Body of pancreas (tissue), 4 donors: ENCODE results near the gene GREB1. TPM values are rescaled to one million over a fixed set of nuclear protein-coding genes. Genes with fewer than 3 reads are reported as not detected.

Source experiments
- ATAC-seq: fragments of 150-250 bp; one replicate; pipeline ENCODE4 v1.9.1; 2016
- DNase-seq, 4 donors: peaks; one replicate each; pipeline ENCODE4 v3.0.0-alpha.2; 2019
- H3K27ac ChIP-seq, 4 donors: fragments of 200-600 bp; sonication (generic); 1 replicate in 3 of 4; 2 replicates in 1 of 4; pipeline versions ENCODE4 v1.5.1 to v1.6.1; 2016 to 2019; ENCODE audit warnings: mild to moderate bottlenecking in 1 of 4, mixed read lengths in 1 of 4, moderate library complexity in 1 of 4
- H3K27me3 ChIP-seq, 2 donors: fragments of 200-600 bp; sonication (generic); one replicate each; pipeline ENCODE4 v1.6.0; 2016; ENCODE audit warnings: mild to moderate bottlenecking in 1 of 2
- H3K36me3 ChIP-seq, 2 donors: fragments of 200-600 bp; sonication (generic); replicated peaks in 1 of 2; 2 replicates each; pipeline ENCODE4 v1.5.1; 2016; ENCODE audit warnings: low read depth in 2 of 2; ENCODE audit not compliant: insufficient read depth in 1 of 2
- H3K4me1 ChIP-seq: fragments of 200-600 bp; sonication (generic); one replicate; pipeline ENCODE4 v1.6.0; 2016
- H3K4me3 ChIP-seq, 2 donors: fragments of 200-600 bp; sonication (generic); 1 replicate in 1 of 2; 2 replicates in 1 of 2; pipeline ENCODE4 v1.5.1; 2016 to 2019
- H3K9me3 ChIP-seq, 3 donors: fragments of 200-600 bp; sonication (generic); 1 replicate in 2 of 3; 2 replicates in 1 of 3; pipeline ENCODE4 v1.5.1; 2016
- CTCF ChIP-seq, 7 experiments: fragments of 450-650 bp in 4 of 7; fragments of 200-600 bp in 3 of 7; sonication (generic) in 3 of 7; IDR thresholded peaks; one replicate each; pipeline ENCODE4 v1.5.1; 2016 to 2019; ENCODE audit warnings: antibody characterized with exemption in 7 of 7
- POLR2A ChIP-seq, 3 donors: fragments of 450-650 bp; IDR thresholded peaks; one replicate each; pipeline ENCODE4 v1.6.1; 2016; ENCODE audit warnings: antibody characterized with exemption in 3 of 3, mild to moderate bottlenecking in 2 of 3
- WGBS, 2 donors: methylation state at CpG; one replicate each; pipeline ENCODE4 v1.1.5; 2017; 5-methylcytosine and 5-hydroxymethylcytosine counted together
- intact Hi-C: fragments of 100-400 bp; cut with DNase I; formaldehyde crosslinking; loops from one replicate; pipeline ENCODE4 v1.15.1; 2023
- total RNA-seq, 2 donors: library from RNA; depleted of rRNA; stranded (reverse); fragments of >200 nt; gene quantifications; one replicate each; pipeline ENCODE4 v1.1.0, GENCODE V29; 2016

GREB1 gene
- total RNA-seq, 2 donors from 2014 or later, result 10.4 to 19.8 TPM

- Histone ChIP-seq H3K27ac (no peak overlapping the region), H3K4me3 (no peak overlapping the region), H3K27me3 (no peaks in the 10 kb centered on the region), H3K36me3 (peaks cover 0 to 5% of the 10 kb centered on the region in 2 donors), H3K4me1 (no peaks in the 10 kb centered on the region), H3K9me3 (no peaks in the 10 kb centered on the region)
- DNase-seq (no peak), ATAC-seq (no peak)
- no peak for TF ChIP-seq POLR2A (IDR thresholded peaks at IDR 0.05)
- no peak for TF ChIP-seq CTCF (IDR thresholded peaks at IDR 0.05)
- intact Hi-C loops, result no loop called here
- 86% methylated on average over 11 of the region's 11 CpGs for WGBS, 2 donors
Observed at GRCh38 chr2:11629215-11629614, 95.4 kb downstream of the GREB1 start.

- Histone ChIP-seq H3K27me3 (no peaks in the 10 kb centered on the region), H3K36me3 (peaks cover 0 to 5% of the 10 kb centered on the region in 2 donors), H3K4me1 (no peaks in the 10 kb centered on the region), H3K4me3 (no peak overlapping the region), H3K27ac (no peak overlapping the region), H3K9me3 (no peaks in the 10 kb centered on the region)
- DNase-seq (no peak), ATAC-seq (no peak)
- no peak for TF ChIP-seq POLR2A (IDR thresholded peaks at IDR 0.05)
- 72 to 89% methylated on average over 9 to 11 of the region's 11 CpGs for WGBS, 2 donors
- intact Hi-C loops, result no loop called here
Observed at GRCh38 chr2:11629851-11630250, 96.0 kb downstream of the GREB1 start.

- no peak overlapping the region for H3K27ac ChIP-seq
- H3K4me3 ChIP-seq, result no peak overlapping the region
- H3K27me3 ChIP-seq, result no peaks in the 10 kb centered on the region
- no peak for ATAC-seq
- H3K4me1 ChIP-seq, result no peaks in the 10 kb centered on the region
- no peak for TF ChIP-seq POLR2A (IDR thresholded peaks at IDR 0.05)
- H3K36me3 ChIP-seq, result peaks cover 0 to 3% of the 10 kb centered on the region in 2 donors
- 83 to 93% methylated on average over 2 to 4 of the region's 4 CpGs for WGBS, 2 donors
- DNase-seq, result no peak
- no peaks in the 10 kb centered on the region for H3K9me3 ChIP-seq
- intact Hi-C loops, result no loop called here
Observed at GRCh38 chr2:11630855-11631254, 97.0 kb downstream of the GREB1 start.

GRCh38 chr2:11631462-11631861, 97.6 kb downstream of the GREB1 start:
- Histone ChIP-seq H3K27me3 (no peaks in the 10 kb centered on the region), H3K27ac (no peak overlapping the region), H3K9me3 (no peaks in the 10 kb centered on the region), H3K4me3 (no peak overlapping the region), H3K36me3 (peaks cover 0 to 3% of the 10 kb centered on the region in 2 donors), H3K4me1 (no peaks in the 10 kb centered on the region)
- WGBS, 2 donors, result 91 to 92% methylated on average over 7 of the region's 7 CpGs
- no peak for ATAC-seq
- no peak for DNase-seq
- intact Hi-C loops, result no loop called here
- TF ChIP-seq CTCF (IDR thresholded peaks at IDR 0.05) (no peak), POLR2A (IDR thresholded peaks at IDR 0.05) (no peak)

GRCh38 chr2:11633923-11634478, 100.2 kb downstream of the GREB1 start:
- 83 to 88% methylated on average over 25 to 26 of the region's 28 CpGs for WGBS, 2 donors
- no peak for DNase-seq

More at GRCh38 chr2:11633923-11634478, 100.2 kb downstream of the GREB1 start:
- H3K4me1 ChIP-seq, result no peaks in the 10 kb centered on the region
- intact Hi-C loops, result no loop called here
- no peak for ATAC-seq
- peaks cover 0 to 3% of the 10 kb centered on the region in 2 donors for H3K36me3 ChIP-seq
- H3K27me3 ChIP-seq, result no peaks in the 10 kb centered on the region
- H3K9me3 ChIP-seq, result no peaks in the 10 kb centered on the region
- TF ChIP-seq POLR2A (IDR thresholded peaks at IDR 0.05) (no peak), CTCF (IDR thresholded peaks at IDR 0.05) (no peak)
- H3K27ac ChIP-seq, result no peak overlapping the region
- H3K4me3 ChIP-seq, result no peak overlapping the region
